Medulla oblongata (tissue), 1 donor: Measurements from ENCODE around the gene BCAN.
"Not testable (repeated sequence)": the region's sequence is repeated elsewhere in the genome, so short reads cannot be mapped to it uniquely, and the experiment has no call there.

ENCODE experiments used
- DNase-seq: peaks from one replicate; pipeline ENCODE4 v3.0.0-alpha.2; 2015; ENCODE audit errors: extremely low spot score

Gene BCAN

DNA sequence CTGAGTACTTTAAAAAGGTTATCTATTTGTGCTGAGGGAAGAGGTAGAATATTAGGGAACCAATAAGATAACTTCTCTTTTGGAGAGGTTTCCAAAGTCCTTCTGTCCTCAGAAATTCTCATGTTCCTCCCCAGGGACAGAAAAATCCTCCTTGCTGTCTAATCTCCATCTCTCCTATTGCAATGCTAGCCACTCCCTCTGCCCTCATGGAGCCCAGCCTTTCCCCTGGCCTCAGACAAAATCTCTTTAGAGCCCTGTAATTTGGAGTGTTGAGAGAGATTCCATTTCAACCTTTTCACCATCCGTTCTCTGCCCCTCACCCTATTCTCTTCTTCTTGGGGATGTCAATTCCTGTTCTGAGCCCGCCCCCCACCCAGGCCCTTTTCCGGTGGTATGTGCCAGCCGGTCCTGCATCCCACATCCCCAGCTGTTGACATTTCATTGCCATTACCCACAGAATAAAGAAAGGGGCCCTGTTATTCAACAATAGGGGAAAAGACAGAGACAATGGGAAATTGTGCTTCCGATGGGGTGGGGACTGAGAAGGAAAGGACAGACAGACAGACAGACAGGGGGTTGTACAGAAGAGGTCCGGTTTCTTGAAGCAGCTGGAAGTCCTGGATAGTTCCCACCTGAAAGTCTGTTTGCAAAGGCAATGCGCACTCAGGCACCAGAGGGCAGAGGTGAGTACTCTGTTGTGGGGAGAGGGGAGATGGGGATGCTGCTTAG lies 22.9 kb upstream of the BCAN start, which contains the start of gene HAPLN2:
Gene HAPLN2 (plus strand): TSS at position 563 of the 729 bp plus-strand sequence. CDS start 4,076 bp downstream, outside the sequence.
- peak; percentile 79 for DNase-seq

DNA sequence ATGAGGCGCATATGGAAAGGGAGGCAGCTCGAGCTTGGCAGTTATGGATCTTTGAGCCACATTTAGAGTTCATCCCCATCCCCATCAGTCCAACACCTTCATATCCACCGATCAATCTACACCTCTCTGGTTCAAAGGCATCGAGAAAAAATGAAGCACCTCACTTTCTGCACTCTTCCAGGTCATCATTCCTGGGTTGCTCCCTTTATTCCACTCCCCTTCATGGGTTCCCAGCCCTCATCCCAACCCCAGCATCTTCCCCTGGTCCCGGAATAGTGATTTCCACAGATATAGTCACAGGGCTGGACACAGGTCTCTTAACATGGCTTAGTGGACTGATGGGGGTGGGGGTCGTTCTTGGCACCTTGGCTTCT lies 22.3 kb upstream of the BCAN start:
- peak; percentile 32 for DNase-seq

DNA sequence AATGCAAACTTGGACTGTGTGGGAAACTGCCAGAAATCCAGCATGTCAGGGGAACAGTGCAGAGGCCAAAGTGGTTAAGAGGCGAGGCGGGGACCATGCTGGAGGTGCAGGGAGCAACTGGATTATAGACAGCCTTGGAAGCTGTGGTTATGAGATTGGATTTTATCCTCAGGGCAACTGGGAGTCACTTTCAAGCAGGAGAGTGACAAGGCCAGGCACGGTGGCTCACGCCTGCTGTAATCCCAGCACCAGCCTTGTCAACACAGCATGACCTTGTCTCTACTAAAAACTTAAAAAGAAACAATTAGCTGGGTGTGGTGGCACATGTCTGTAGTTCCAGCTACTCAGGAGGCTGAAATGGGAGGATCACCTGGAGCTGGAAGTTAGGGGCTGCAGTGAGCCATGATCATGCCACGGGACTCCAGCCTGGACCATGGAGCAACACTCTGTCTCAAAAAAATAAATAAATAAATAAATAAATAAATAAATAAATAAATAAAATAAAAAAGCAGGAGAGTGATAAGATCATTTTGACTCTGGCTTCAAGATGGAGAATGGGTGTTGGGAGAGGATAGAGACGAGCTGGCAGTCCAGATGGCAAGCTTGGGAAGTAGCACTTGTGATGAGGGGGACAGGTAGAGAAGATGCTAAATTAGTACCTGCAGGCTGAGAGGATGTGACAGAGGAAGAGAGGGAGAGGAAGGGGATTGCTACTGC lies 19.2 kb upstream of the BCAN start:
- DNase-seq = no peak

DNA sequence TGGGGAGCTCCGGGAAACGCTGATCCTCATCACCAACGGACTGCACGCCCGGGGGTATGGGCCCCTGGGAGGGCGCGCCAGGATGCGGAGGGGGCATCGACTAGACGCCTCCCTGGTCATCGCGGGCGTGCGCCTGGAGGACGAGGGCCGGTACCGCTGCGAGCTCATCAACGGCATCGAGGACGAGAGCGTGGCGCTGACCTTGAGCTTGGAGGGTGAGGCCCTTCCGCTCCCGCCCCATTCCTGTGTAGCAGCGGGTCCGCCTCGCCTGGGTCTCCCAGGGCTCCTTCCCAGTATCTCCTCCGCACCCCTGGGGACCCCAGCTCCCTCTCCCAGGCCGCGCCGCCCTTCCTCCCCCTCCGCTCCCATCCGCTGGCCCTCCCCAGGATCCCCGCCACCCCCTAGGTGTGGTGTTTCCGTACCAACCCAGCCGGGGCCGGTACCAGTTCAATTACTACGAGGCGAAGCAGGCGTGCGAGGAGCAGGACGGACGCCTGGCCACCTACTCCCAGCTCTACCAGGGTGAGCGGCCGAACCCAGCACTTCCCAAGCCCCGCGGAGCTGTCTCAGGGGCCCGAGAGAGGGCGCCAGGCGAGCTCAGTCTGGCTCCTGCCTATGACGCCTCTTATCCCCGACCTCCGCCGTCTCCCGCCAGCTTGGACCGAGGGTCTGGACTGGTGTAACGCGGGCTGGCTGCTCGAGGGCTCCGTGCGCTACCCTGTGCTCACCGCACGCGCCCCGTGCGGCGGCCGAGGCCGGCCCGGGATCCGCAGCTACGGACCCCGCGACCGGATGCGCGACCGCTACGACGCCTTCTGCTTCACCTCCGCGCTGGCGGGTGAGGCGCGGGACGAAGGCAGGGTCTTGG lies 17.7 kb upstream of the BCAN start:
- DNase-seq = no peak

DNA sequence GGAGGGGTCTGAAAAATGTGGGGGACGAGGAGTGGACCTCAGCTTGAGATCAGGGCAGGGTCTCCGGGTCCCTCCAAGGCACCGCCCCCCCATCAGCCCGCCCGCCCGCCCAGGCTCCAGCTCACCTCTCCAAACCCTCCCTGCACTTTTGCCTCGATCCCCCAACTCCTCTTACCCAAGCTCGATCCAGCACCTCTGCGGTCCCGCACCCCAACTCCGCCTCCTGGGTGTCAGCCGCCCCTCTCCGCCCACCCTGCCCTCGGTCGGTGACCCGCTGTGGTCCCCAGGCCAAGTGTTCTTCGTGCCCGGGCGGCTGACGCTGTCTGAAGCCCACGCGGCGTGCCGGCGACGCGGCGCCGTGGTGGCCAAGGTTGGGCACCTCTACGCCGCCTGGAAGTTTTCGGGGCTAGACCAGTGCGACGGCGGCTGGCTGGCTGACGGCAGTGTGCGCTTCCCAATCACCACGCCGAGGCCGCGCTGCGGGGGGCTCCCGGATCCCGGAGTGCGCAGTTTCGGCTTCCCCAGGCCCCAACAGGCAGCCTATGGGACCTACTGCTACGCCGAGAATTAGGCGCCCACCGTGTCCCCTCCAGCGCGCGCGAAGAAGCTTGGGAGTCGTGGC lies 17.0 kb upstream of the BCAN start:
- no peak for DNase-seq

DNA sequence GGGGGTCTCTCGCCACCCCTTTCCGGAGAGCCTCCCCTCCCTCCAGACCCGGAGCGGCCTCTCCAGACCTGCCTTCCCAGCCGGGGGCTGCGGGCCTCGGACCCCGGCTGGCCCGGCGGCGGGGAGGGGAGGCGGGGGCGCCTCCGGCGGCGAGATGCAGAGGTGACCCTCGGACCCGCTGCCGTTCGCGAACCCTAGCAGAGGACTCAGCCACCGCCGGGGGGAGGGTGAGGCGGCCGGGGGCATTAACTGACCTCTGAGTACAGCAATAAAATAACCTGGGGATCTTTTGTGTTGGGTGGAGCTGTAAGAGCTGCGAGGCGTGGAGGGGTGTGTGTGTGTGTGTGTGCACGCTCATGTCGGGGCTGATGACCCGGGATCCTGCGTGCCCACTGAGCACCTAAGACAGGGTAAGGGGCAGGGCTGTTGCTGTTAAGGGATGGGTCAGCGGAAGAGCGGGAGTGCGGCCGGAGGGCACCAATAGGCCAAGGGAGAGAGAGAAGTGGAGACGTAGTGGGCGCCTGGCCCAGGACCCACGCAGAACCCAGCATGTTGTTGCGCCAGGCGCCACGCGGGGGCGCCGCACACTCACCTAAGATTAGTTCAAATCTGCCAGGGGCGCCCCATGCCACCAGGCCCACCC lies 16.4 kb upstream of the BCAN start:
- peak; percentile 77 for DNase-seq

DNA sequence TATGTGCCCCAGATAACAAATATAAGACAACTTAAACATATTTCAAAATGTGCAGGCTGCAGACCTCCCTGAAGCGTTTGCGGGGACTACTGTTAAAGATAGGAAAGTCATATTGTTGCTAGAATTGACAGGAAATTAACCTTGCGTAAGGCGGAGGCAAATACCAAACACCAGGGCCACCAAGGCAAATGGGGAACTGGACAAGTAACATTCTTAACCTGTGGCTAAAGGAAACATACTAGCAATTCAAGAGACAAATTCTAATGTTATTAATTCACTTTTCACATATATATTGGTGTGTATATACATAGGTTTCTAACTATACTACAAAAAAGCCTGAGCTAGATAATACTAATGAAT lies 15.9 kb upstream of the BCAN start:
- DNase-seq = no peak

DNA sequence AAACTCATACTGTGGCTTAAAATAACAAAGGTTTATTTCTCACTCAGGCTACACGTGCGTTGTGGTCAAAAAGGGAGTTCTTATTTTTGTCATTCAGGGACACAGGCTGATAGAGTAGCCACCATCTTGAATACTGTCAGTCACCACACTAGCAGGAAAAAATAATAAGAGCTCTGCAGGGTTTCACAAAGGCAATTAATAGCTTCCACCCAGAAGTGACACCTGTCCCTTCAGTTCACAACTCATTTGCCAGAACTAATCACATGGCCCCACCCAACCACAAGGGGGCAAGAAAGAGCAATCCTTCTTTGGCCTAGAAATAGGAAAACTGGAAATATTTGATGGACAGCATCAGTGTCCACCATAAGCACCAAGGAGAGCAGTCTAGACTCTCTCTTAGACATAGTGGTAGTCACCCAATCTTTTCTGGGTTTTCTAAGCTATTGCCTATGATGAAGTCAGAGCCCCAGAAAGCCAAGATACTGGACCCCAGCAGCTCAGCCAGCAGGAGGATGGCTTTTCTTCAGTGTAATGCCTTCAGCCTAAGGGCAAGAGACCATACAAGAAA lies 14.5 kb upstream of the BCAN start:
- DNase-seq = peak; percentile 74

DNA sequence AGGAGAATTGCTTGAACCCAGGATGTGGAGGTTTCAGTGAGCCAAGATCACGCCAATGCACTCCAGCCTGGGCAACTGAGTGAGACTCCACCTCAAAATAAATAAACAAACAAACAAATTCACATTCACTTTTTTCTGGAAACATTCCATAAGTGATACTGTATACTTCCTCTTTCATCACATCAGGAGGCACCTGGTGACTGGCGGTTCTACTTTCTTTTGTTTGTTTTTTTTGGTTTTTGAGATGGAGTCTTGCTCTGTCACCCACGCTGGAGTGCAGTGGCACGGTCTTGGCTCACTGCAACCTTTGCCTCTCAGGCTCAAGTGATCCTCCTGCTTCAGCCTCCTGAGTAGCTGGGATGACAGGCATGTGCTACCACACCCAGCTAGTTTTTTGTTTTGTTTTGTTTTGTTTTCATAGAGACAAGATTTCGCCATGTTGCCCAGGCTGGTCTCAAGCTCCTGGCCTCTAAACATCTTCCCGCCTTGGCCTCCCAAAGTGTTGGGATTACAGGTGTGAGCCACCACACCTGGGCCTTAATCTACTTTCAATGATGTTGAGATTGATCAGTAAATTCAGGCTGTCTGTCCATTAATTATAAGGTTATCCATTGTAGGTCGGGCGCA lies 12.0 kb upstream of the BCAN start:
- no peak for DNase-seq

DNA sequence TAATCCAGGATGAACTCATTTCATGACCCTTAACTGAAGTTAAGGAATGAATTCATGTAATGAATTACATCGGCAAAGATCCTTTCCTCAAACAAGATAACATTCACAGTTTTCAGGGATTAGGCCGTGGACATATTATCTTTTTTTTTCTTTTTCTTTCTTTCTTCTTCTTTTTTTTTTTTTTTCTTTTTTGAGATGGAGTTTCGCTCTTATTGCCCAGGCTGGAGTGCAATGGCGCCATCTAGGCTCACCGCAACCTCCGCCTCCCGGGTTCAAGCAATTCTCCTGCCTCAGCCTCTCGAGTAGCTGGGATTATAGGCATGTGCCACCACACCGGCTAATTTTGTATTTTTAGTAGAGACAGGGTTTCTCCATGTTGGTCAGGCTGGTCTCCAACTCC lies 10.8 kb upstream of the BCAN start:
- not testable (repeated sequence) for DNase-seq

DNA sequence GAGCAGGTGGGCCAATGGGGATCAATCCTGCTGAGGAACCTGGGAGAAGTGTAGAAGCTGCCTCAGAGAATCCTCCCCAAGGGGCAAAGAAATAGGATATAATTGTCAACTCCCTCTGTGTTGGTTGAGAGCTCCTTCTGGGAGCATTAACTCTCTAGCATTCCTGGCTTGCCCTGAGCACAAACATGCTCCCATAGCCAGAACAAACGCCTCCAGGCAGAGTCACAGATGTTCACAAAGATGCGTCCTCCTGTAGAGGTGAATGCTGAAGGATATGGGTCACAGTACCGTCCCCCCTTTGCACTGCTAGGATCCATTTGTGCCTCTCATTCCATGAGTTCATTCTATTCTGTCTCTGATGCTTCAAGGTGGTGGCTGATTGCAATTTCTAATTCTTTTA lies 9.6 kb upstream of the BCAN start:
- DNase-seq = no peak

DNA sequence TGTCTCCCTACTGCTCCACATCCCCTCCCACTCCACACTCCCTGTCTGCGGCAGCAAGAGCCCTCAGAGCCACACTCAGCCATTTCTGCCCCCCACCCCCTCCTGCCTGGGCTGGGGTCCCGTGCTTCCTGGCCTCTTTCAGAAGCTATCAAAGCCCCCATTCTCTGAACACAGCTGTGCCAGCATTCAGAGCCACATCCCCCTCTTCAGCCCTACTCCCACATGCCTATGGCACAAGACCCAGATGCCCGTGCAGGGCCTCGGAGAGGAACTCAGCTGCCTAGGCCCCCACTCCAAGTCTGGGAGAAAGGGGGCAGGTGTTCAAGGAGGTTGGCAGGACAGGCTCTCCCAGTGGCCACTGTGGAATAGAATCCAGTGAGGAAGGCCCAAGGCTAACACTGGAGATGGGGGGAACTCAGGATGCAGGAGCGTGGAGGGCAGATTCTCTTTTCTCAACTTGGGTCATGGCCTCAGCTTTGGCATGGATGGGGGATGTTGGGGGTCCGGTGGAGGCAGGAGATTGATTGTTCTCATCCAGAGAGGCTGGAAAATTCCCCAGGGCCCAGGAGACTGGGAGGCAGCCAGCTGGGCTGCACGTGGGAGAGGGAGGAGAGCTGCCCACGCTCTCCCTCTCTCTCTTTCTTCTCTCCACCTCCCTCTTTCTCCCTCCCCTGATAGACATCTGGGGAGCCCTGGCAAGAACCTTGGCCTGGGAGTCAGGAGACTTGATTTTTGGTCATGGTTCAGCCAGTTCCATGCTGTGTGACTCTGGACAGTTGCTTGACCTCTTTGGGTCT lies 3.5 kb upstream of the BCAN start:
- DNase-seq = peak; percentile 71

DNA sequence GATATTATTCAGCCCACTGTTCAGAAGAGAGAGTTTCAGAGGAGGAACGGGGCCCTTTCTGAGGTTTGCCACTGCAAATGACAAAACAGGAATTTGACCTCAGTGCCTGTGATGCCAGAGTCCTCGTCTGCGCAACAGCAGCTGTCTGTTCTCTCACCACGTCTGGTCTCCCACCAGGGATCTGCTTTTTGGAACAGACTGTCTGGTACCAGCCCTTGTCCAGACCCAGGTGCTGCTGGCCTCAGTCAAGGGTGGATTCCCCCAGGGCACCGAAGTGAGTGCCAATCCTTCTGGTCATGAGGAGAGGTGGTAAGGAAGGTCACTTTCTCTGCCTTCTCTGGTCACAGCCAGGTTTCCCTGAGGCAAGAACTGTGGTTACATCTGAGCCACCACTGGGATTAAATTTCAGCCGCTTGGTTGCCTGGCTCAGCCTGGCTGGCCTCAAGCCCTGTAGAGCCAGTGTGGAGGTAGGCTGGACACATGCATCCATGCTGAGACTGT lies 2.3 kb upstream of the BCAN start:
- DNase-seq = no peak

DNA sequence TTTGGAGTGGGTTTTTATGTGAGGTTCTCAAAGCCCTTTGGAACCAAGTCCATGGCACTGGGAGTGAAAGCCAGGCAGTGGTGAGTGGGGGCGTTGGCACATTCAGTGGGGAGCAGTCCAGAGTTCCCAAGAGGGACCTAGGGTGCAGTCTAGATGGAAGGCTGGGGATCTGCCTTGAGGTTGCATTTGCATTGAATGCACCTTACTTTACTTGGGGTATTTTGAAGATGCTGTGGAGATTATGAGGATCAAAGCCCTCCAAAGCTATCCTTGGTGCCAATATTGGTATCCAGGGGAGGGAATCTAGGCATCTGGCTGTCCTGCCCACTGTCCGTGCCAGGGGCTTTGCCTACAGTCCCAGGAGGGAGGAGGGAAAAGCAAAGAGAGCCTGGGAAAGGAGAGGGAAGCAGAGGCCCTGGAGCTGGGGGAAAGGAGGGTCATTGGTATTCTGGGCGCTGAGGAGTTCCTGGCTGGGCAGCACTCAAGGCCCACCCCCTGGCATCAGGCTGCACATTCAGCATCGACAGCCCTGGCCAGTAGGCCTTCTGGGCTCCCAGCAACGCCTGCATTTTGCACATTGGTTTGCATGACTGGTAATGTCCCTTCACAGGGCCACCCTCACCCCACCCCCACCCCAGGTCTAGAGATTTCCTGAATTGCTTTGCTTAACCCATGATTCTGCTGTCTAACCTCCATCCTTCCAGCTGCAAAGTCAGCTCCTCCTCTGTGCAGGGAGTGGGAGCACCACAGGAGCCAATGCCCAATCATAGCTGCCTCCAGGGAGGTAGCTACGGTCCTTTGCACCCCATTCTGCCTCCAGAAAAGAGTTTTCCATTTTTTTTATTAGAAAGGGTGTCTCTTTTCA lies 843 bp upstream of the BCAN start:
- DNase-seq = peak; percentile 83

DNA sequence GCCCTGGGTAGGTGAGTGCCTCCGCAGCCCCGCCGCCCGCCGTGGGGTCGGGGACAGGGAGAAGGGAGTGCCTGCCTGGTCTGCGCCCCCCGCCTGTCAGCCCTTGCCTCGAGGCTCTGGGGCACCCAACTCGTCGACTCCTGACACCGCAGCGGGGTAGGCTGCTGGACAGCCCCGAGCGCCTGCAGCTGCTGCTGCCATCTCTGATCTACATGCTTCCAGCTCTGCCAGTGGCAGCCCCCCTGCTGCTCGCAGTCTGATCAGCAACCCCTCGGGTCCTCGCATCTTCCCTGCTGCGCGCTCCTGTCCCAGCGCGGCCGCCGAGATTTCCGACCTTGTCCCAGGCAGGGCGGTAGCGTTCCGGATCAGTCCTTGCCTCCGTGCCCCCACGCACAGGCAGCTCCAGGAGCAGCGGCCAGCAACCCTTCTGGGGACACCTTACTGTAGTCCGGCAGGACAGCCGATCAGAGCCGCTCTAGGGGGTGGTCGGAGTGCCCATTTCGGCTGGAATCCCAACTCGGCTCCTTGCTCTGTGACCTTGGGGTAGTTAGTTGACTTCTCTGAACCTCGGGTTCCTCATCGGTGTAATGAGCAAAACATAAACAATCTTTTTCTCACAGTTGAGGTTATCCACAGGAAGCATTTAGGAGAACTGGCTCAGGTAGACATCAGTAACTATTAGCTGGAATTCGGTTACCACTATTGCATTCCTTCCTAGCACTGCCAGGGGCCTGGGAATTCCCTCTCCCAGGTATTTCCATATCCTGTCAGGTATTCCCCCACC lies 540 bp downstream of the BCAN start:
- DNase-seq = no peak

DNA sequence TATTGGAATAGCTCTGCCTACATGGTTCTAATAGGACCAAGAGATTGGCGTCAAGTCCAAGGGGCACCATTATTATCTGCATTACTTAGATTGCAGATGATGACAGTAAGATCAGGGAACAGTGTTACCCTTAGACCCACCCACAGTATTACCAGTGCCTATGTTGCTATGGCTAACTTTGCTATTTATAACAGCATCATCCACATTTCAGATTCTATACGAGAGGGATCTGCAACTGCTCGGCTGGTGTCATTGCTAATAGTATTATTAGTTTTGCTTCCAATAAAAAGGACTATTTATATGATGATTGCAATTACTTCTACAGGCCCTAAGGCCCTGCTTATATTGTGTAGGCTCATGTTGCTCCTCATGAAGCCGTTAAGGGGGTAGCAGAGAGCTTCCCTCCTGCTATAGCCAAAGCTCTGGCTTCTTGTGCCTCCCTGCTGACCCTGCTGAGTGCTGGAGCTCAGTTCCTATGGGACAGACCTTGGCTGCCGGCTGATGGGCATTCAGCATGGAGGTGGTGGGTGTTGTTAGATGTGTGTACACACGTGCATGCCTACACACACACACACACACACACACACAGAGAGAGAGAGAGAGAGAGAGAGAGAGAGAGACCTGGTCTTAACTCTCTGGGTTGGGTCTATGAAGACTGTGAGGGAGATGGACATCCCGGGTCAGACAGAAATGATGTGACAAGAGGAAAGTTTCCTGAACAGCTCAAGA lies 1.3 kb downstream of the BCAN start:
- DNase-seq = no peak

DNA sequence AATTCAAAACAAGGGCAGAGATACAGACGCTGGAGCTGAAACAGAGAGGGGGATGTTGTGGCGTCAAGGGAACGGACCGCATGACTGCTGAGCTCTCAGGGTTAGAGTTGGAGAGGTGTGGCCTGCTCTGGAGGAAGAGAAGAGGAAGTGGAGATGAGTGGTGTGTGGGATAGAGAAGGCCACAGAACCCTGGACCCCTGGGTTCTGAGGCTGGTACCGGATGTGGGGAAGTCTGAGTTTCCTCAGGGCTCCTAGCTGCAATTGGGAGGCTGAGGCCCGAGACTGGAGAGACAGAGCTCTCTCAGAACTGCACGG lies 1.8 kb downstream of the BCAN start:
- DNase-seq = no peak
